Activated naive CD4-positive, alpha-beta T cell treated with anti-CD3 and anti-CD28 coated beads for 36 hours (primary cell): ENCODE results near the gene CLTCL1. TPM values are rescaled to one million over a fixed set of nuclear protein-coding genes. Genes with fewer than 3 reads are reported as not detected.

Experiments used
- CTCF ChIA-PET: fragments of 350-600 bp; sonication (Branson Sonifier 250); formaldehyde crosslinking; loops from one replicate; lab custom pipeline; 2021; ENCODE audit warnings: antibody characterized with exemption; lab: Charles Lee
- DNase-seq: peaks from one replicate; pipeline ENCODE4 v3.0.0-alpha.2; 2020
- H3K27ac Mint-ChIP-seq: one replicate; pipeline ENCODE4 v1.8.0; 2021; ENCODE audit warnings: mild to moderate bottlenecking, mixed read lengths
- H3K27me3 Mint-ChIP-seq: one replicate; pipeline ENCODE4 v1.8.0; 2021; ENCODE audit warnings: low read depth, mixed read lengths
- H3K36me3 Mint-ChIP-seq: one replicate; pipeline ENCODE4 v1.8.0; 2021; ENCODE audit warnings: low read depth, mixed read lengths
- H3K4me1 Mint-ChIP-seq: one replicate; pipeline ENCODE4 v1.8.0; 2021; ENCODE audit warnings: low read depth, mixed read lengths
- H3K4me3 Mint-ChIP-seq: one replicate; pipeline ENCODE4 v1.8.0; 2021; ENCODE audit warnings: mild to moderate bottlenecking, moderate library complexity, mixed read lengths
- H3K9me3 Mint-ChIP-seq: one replicate; pipeline ENCODE4 v1.8.0; 2021; ENCODE audit warnings: mixed read lengths
- intact Hi-C: fragments of 100-400 bp; cut with micrococcal nuclease; formaldehyde crosslinking; loops from one replicate; pipeline ENCODE4 v1.15.1; 2023
- total RNA-seq, 2 experiments: library from RNA; stranded (reverse); gene quantifications; one replicate each; pipeline ENCODE4 v1.2.3, GENCODE V29; 2021

The CLTCL1 gene
- total RNA-seq, 2 experiments from 2014 or later, result 0.57 to 1.0 TPM

DNA sequence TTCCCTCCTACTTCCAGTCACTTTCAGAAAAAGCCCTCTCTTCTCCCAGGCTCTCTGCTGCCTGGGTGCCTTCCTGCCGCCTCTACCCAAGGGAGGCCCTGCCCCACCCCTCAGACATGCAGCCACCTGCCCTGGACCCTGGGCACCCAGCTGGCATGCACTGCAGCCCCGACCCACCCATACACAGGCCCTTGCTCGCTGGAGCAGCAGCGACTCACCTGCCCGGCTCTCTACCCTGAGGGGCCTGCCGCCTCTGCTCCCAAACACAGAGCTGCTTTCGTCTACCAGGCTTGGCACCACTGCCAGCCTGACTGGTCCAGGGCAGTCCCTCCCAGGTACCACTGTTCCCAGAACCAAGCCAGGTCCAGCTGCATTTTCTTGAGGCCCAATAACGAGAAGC, 161.6 kb downstream of the CLTCL1 start:
- no peaks in the 10 kb centered on the region for H3K27me3 Mint-ChIP-seq
- H3K9me3 Mint-ChIP-seq, result no peaks in the 10 kb centered on the region
- intact Hi-C loops, result no loop called here
- peaks cover 8% of the 10 kb centered on the region for H3K36me3 Mint-ChIP-seq
- H3K4me3 Mint-ChIP-seq, result no peak overlapping the region
- CTCF ChIA-PET, result no interaction called here
- H3K4me1 Mint-ChIP-seq, result no peaks in the 10 kb centered on the region
- no peak overlapping the region for H3K27ac Mint-ChIP-seq
- DNase-seq, result no peak

Other genes with a start within 250 kb of the CLTCL1 start
- 10 to 100 TPM; 15.4 to 16.4 TPM for gene DGCR2, start 169.3 kb downstream of the CLTCL1 start, total RNA-seq
- not detected for gene TSSK2, start 160.4 kb downstream of the CLTCL1 start, total RNA-seq
- 10 to 100 TPM in 1 of 2 experiments, 1 to 10 TPM in 1; 9.9 to 11.0 TPM for gene ESS2, start 147.1 kb downstream of the CLTCL1 start, total RNA-seq
- not detected for gene GSC2, start 141.4 kb downstream of the CLTCL1 start, total RNA-seq
- 10 to 100 TPM; 54.0 to 58.4 TPM for gene SLC25A1, start 113.0 kb downstream of the CLTCL1 start, total RNA-seq
- gene HIRA, start 140.0 kb upstream of the CLTCL1 start, total RNA-seq, result 10 to 100 TPM; 16.2 to 18.0 TPM
- gene MRPL40, start 140.8 kb upstream of the CLTCL1 start, total RNA-seq, result 10 to 100 TPM; 32.6 to 34.9 TPM
- 10 to 100 TPM; 29.3 to 30.2 TPM for gene C22orf39, start 156.0 kb upstream of the CLTCL1 start, total RNA-seq
- gene UFD1, start 187.5 kb upstream of the CLTCL1 start, total RNA-seq, result 10 to 100 TPM; 75.1 to 83.3 TPM
- 10 to 100 TPM; 86.3 to 91.7 TPM for gene CDC45, start 188.2 kb upstream of the CLTCL1 start, total RNA-seq
- under 1 TPM in 1 of 2 experiments, not detected in 1; 0.21 TPM for gene CLDN5, start 232.7 kb upstream of the CLTCL1 start, total RNA-seq